DOHH2 (cell line): ENCODE results near the gene TEX54.

ENCODE experiments used
- CTCF ChIP-seq: fragments of 200-600 bp; sonication (generic); IDR thresholded peaks from one replicate; pipeline ENCODE4 v1.5.1; 2014; ENCODE audit warnings: antibody characterized with exemption, mild to moderate bottlenecking, low read depth, low read length; ENCODE audit not compliant: poor library complexity, severe bottlenecking
- EZH2phosphoT487 ChIP-seq: fragments of 200-600 bp; sonication (generic); IDR thresholded peaks from 2 replicates; pipeline ENCODE4 v1.6.1; 2017; ENCODE audit warnings: borderline replicate concordance, mild to moderate bottlenecking, antibody characterized with exemption, low read length, moderate library complexity, mixed read lengths

- TF ChIP-seq EZH2phosphoT487 (no peak), CTCF (no peak)
These were observed 43.2 kb upstream of the TEX54 start for GRCh38 chr11:62875698-62876478.
